ENCODE data around the gene PAGE4. TPM values are rescaled to one million over a fixed set of nuclear protein-coding genes. Genes with fewer than 3 reads are reported as not detected.

The PAGE4 gene
- total RNA-seq, 2 donors from 2014 or later = not detected

DNA sequence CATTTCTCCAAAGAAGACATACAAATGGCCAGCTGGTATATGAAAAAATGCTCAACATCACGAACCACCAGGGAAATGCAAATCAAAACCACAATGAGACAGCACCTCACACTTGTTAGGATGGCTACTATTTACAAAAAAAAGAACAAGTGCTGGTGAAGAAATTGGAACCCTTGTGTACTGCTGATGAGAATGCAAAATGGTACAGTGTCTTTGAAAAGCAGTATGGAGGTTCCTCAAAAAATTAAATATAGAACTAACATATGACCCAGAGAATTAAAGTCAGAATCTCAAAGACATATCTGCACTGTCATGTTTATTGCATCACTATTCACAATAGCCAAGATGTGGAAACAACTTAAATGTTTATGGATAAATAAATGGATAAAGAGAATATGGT lies 20.9 kb downstream of the PAGE4 start:
- Histone ChIP-seq H3K36me3 (no peaks in the 10 kb centered on the region), H3K27me3 (replicated peaks; ENCODE audit: insufficient read depth) (no peaks in the 10 kb centered on the region), H3K9me3 (no peaks in the 10 kb centered on the region), H3K27ac (no peak overlapping the region), H3K4me3 (no peak overlapping the region), H3K4me1 (ENCODE audit: control insufficient read depth in 1 of 2, low read depth in 2 of 2) (no peaks in the 10 kb centered on the region)
- DNase-seq (ENCODE audit: low spot score) (no peak), ATAC-seq (ENCODE audit: insufficient number of reproducible peaks, low FRiP score, low read depth) (no peak)
- TF ChIP-seq, protein P1, sequence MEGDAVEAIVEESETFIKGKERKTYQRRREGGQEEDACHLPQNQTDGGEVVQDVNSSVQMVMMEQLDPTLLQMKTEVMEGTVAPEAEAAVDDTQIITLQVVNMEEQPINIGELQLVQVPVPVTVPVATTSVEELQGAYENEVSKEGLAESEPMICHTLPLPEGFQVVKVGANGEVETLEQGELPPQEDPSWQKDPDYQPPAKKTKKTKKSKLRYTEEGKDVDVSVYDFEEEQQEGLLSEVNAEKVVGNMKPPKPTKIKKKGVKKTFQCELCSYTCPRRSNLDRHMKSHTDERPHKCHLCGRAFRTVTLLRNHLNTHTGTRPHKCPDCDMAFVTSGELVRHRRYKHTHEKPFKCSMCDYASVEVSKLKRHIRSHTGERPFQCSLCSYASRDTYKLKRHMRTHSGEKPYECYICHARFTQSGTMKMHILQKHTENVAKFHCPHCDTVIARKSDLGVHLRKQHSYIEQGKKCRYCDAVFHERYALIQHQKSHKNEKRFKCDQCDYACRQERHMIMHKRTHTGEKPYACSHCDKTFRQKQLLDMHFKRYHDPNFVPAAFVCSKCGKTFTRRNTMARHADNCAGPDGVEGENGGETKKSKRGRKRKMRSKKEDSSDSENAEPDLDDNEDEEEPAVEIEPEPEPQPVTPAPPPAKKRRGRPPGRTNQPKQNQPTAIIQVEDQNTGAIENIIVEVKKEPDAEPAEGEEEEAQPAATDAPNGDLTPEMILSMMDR (IDR thresholded peaks at IDR 0.05) = no peak

DNA sequence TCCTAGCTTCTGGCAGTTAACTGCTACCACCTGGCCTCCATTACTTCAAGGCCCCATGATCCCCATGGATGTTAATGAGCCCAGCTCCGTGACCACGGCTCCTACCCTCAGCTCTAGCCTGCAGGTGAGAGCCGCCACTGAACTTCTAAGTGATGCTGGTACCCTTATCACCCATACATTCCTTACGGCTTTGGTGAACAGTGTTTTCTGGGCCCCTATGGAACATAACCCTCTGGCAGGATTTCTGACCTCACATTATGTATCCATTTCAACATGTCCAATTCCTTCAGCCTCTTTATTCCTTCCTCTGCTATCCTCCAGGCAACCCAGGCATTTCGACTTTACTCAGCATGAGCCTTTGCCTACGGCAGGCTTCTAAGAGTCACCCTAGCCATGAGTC lies 24.6 kb downstream of the PAGE4 start:
- no peaks in the 10 kb centered on the region for H3K4me1 ChIP-seq (ENCODE audit: control insufficient read depth in 1 of 2, low read depth in 2 of 2)
- no peaks in the 10 kb centered on the region for H3K9me3 ChIP-seq
- no peak overlapping the region for H3K27ac ChIP-seq
- ATAC-seq (ENCODE audit: insufficient number of reproducible peaks, low FRiP score, low read depth) (no peak), DNase-seq (ENCODE audit: low spot score) (no peak)
- H3K4me3 ChIP-seq = no peak overlapping the region
- H3K27me3 ChIP-seq (replicated peaks; ENCODE audit: insufficient read depth) = no peaks in the 10 kb centered on the region
- no peaks in the 10 kb centered on the region for H3K36me3 ChIP-seq
- TF ChIP-seq, protein P1 (IDR thresholded peaks at IDR 0.05) = no peak

DNA sequence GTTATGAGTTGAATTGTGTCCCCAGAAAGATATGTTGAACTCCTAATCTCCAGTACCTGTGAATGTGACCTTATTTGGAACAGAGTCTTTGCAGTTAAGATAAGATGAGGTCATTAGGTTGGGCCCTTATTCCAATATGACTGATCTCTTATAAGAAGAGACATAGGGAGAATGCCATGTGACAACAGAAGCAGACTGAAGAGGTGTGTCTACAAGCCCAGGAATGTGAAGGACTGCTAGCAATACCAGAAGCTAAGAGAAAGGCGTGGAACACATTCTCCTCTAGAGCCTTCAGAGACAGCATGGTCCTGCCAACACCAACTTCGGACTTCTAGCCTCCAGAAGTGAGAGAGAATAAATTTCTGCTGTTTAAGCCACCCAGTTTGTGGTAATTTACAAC lies 27.7 kb downstream of the PAGE4 start:
- no peak for ATAC-seq (ENCODE audit: insufficient number of reproducible peaks, low FRiP score, low read depth)
- no peak overlapping the region for H3K4me3 ChIP-seq
- TF ChIP-seq, protein P1 (IDR thresholded peaks at IDR 0.05) = no peak
- H3K27me3 ChIP-seq (replicated peaks; ENCODE audit: insufficient read depth) = no peaks in the 10 kb centered on the region
- no peaks in the 10 kb centered on the region for H3K9me3 ChIP-seq
- H3K27ac ChIP-seq = no peak overlapping the region
- no peaks in the 10 kb centered on the region for H3K4me1 ChIP-seq (ENCODE audit: control insufficient read depth in 1 of 2, low read depth in 2 of 2)
- H3K36me3 ChIP-seq = no peaks in the 10 kb centered on the region
- DNase-seq (ENCODE audit: low spot score) = no peak

DNA sequence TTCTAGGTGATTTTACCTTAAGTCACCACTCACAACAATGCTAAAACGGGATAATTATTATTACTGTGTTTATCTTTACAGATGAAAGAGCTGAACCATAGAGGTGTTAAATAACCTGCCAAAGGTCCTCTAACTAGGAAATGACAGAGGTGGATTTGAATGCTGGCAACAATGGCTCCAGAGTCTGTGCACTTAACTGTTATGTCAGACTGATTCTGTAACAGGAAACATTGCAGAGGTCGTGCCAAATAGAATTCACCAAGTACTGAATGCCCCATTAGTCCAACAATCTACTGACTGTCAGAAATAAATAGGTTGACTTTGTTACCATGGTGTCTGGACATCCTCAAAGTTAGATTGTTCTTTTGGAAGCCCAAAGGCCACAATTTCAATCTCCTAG lies 29.2 kb downstream of the PAGE4 start:
- Histone ChIP-seq H3K27me3 (replicated peaks; ENCODE audit: insufficient read depth) (no peaks in the 10 kb centered on the region), H3K9me3 (no peaks in the 10 kb centered on the region), H3K4me3 (no peak overlapping the region), H3K4me1 (ENCODE audit: control insufficient read depth in 1 of 2, low read depth in 2 of 2) (no peaks in the 10 kb centered on the region), H3K27ac (no peak overlapping the region), H3K36me3 (no peaks in the 10 kb centered on the region)
- ATAC-seq (ENCODE audit: insufficient number of reproducible peaks, low FRiP score, low read depth) = no peak
- TF ChIP-seq, protein P1 (IDR thresholded peaks at IDR 0.05) = no peak
- DNase-seq (ENCODE audit: low spot score) = no peak

DNA sequence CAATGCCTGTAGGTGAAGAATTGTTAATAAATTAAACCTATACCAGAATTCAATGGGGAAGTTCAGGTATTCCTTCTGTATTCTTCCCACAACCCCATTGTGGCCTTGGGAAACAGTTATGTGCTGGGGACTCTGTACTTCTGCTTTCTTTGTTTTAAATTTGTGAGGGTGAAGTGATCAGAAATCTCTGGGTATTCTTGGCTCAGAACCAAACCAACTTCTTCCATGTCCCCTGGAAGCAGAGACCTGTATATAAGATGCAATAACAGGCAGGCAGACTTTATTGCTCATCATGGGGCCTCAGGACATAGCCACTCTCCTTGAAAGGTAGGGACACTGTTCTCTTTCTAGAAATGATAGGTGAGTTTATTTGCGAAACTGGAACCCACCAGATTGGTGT lies 30.4 kb downstream of the PAGE4 start:
- Histone ChIP-seq H3K27me3 (replicated peaks; ENCODE audit: insufficient read depth) (no peaks in the 10 kb centered on the region), H3K9me3 (no peaks in the 10 kb centered on the region), H3K4me1 (ENCODE audit: control insufficient read depth in 1 of 2, low read depth in 2 of 2) (no peaks in the 10 kb centered on the region), H3K36me3 (no peaks in the 10 kb centered on the region), H3K4me3 (no peak overlapping the region), H3K27ac (no peak overlapping the region)
- no peak for ATAC-seq (ENCODE audit: insufficient number of reproducible peaks, low FRiP score, low read depth)
- DNase-seq (ENCODE audit: low spot score) = no peak
- TF ChIP-seq, protein P1 (IDR thresholded peaks at IDR 0.05) = no peak

Measured in thoracic aorta (tissue), 2 donors.